ENCODE measurements around the gene PTPRCAP. TPM values are rescaled to one million over a fixed set of nuclear protein-coding genes. Genes with fewer than 3 reads are reported as not detected.

The PTPRCAP gene
- polyA plus RNA-seq, 3 donors: 2.1 to 14.3 (median 2.8) TPM

DNA sequence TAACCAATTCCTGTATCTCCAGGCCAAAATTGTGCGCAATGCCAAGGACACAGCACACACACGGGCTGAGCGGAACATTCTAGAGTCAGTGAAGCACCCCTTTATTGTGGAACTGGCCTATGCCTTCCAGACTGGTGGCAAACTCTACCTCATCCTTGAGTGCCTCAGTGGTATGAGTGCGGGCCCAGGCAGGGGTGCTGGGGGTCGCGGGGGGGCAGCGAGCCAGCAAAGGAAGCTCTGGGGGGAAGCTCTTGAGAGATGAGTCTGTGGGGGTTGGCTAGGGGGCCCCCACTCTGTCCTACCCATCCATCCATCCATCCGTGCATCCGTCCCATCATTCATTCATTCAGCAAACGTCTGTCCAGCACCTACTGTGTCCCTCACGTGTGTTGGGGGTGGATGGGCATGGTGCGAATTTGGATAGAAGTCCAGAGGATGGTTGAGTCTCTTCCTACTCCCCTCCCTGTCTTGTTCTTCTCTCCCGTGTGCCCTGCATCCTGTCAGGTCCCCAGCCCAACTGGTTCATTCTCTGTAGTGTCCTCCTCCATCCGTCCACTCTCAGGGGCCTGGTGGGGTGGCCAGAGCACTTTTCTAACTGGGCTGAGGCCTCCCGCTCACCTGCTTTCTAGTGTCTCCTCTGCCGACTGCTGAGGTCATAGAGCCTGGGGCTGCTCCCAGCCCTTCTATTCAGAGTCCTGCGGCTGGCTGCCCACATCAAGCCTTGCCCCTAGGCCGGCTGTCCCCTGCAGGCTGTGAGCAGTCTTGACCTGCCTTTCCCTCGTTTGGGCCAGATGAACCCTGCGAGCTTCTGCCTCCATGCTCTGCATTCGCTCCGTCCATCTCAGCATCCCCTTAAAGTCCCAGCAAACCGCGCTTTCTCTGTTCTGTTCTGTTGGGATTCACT is 5.9 kb downstream of the PTPRCAP start:
- WGBS (ENCODE audit: insufficient coverage): 94% methylated on average over 12 of the region's 24 CpGs
- Histone ChIP-seq H3K4me2 (replicated peaks; ENCODE audit: extremely low read depth, low read length, poor library complexity, severe bottlenecking) (no peak overlapping the region), H3K4me1 (ENCODE audit: control insufficient read depth in 1 of 2, insufficient read depth in 2 of 2, low read length in 2 of 2) (peaks cover 21 to 24% of the 10 kb centered on the region in 2 donors), H3K27ac (ENCODE audit: low read depth in 1 of 2, low read length in 2 of 2) (no peak overlapping the region), H3K79me2 (ENCODE audit: insufficient read depth, low read length) (peaks cover 16% of the 10 kb centered on the region), H2AFZ (ENCODE audit: insufficient read depth, low read depth, low read length, poor library complexity, severe bottlenecking) (no peak overlapping the region), H3K9me3 (replicated peaks in 1 of 2; ENCODE audit: control insufficient read depth in 1 of 2, insufficient read depth in 1 of 2, low read length in 2 of 2) (no peaks in the 10 kb centered on the region), H3K9ac (ENCODE audit: insufficient read depth, low read length, poor library complexity, severe bottlenecking) (no peak overlapping the region), H3K27me3 (ENCODE audit: control insufficient read depth in 2 of 2, insufficient read depth in 2 of 2, low read length in 2 of 2) (no peaks in the 10 kb centered on the region), H4K20me1 (ENCODE audit: insufficient read depth, low read length) (peaks cover 33% of the 10 kb centered on the region), H3K36me3 (replicated peaks in 1 of 2; ENCODE audit: control insufficient read depth in 1 of 2, insufficient read depth in 2 of 2, low read length in 2 of 2) (peaks cover 44 to 61% of the 10 kb centered on the region in 2 donors), H3K4me3 (replicated peaks in 1 of 3; ENCODE audit: low read depth in 2 of 3, low read length in 3 of 3) (no peak overlapping the region)
- H3K36me3 Mint-ChIP-seq: peaks cover 35 to 57% of the 10 kb centered on the region in 2 donors
- no peak overlapping the region for H3K4me3 Mint-ChIP-seq
- TF ChIP-seq, protein P1, sequence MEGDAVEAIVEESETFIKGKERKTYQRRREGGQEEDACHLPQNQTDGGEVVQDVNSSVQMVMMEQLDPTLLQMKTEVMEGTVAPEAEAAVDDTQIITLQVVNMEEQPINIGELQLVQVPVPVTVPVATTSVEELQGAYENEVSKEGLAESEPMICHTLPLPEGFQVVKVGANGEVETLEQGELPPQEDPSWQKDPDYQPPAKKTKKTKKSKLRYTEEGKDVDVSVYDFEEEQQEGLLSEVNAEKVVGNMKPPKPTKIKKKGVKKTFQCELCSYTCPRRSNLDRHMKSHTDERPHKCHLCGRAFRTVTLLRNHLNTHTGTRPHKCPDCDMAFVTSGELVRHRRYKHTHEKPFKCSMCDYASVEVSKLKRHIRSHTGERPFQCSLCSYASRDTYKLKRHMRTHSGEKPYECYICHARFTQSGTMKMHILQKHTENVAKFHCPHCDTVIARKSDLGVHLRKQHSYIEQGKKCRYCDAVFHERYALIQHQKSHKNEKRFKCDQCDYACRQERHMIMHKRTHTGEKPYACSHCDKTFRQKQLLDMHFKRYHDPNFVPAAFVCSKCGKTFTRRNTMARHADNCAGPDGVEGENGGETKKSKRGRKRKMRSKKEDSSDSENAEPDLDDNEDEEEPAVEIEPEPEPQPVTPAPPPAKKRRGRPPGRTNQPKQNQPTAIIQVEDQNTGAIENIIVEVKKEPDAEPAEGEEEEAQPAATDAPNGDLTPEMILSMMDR (IDR thresholded peaks at IDR 0.05): no peak
- DNase-seq: no peak
- H3K27me3 Mint-ChIP-seq (ENCODE audit: low read depth in 3 of 3): no peaks in the 10 kb centered on the region
- intact Hi-C loops (cut with micrococcal nuclease): no loop called here
- H3K27ac Mint-ChIP-seq: peak overlapping the region in 3 of 7 donors; percentile 60 to 77 (median 76)
- H3K9me3 Mint-ChIP-seq: peaks cover 0 to 2% (median 0%) of the 10 kb centered on the region in 7 donors
- H3K4me1 Mint-ChIP-seq: peaks cover 22% of the 10 kb centered on the region

DNA sequence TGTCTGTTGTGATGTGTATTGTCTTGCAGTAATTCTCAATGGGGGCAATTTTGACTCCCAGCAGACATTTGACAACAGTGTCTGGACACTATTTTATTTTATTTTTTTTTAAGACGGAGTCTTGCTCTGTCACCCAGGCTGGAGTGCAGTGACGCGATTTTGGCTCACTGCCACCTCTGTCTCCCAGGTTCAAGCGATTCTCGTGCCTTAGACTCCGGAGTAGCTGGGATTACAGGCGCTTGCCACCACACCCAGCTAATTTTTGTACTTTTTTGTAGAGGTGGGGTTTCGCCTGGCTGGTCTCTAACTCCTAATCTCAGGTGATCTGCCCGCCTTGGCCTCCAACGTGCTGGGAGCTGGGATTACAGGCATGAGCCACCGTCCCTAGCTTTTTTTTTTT is 7.8 kb downstream of the PTPRCAP start:
- H3K9ac ChIP-seq (ENCODE audit: insufficient read depth, low read length, poor library complexity, severe bottlenecking): no peak overlapping the region
- H3K27me3 ChIP-seq (ENCODE audit: control insufficient read depth in 2 of 2, insufficient read depth in 2 of 2, low read length in 2 of 2): no peaks in the 10 kb centered on the region
- peaks cover 16% of the 10 kb centered on the region for H3K4me1 Mint-ChIP-seq
- H3K4me2 ChIP-seq (replicated peaks; ENCODE audit: extremely low read depth, low read length, poor library complexity, severe bottlenecking): no peak overlapping the region
- H3K9me3 ChIP-seq (replicated peaks in 1 of 2; ENCODE audit: control insufficient read depth in 1 of 2, insufficient read depth in 1 of 2, low read length in 2 of 2): no peaks in the 10 kb centered on the region
- H3K4me3 ChIP-seq (replicated peaks in 1 of 3; ENCODE audit: low read depth in 2 of 3, low read length in 3 of 3): peak overlapping the region in 1 of 3 experiments; percentile 93
- no peak for DNase-seq
- no peak overlapping the region for H3K4me3 Mint-ChIP-seq
- H3K27me3 Mint-ChIP-seq (ENCODE audit: low read depth in 3 of 3): peaks cover 0 to 3% (median 0%) of the 10 kb centered on the region in 3 donors
- H3K9me3 Mint-ChIP-seq: peaks cover 0 to 2% (median 0%) of the 10 kb centered on the region in 7 donors
- H2AFZ ChIP-seq (ENCODE audit: insufficient read depth, low read depth, low read length, poor library complexity, severe bottlenecking): no peak overlapping the region
- TF ChIP-seq, protein P1 (IDR thresholded peaks at IDR 0.05): no peak
- H3K79me2 ChIP-seq (ENCODE audit: insufficient read depth, low read length): peaks cover 16% of the 10 kb centered on the region
- H3K27ac Mint-ChIP-seq: peak overlapping the region in 3 of 7 donors; percentile 10 to 20 (median 12)
- WGBS (ENCODE audit: insufficient coverage): 93% methylated on average over 3 of the region's 11 CpGs
- peaks cover 37 to 42% of the 10 kb centered on the region in 2 donors for H3K36me3 ChIP-seq (replicated peaks in 1 of 2; ENCODE audit: control insufficient read depth in 1 of 2, insufficient read depth in 2 of 2, low read length in 2 of 2)
- peaks cover 16 to 20% of the 10 kb centered on the region in 2 donors for H3K4me1 ChIP-seq (ENCODE audit: control insufficient read depth in 1 of 2, insufficient read depth in 2 of 2, low read length in 2 of 2)
- intact Hi-C loops (cut with micrococcal nuclease): loop anchor here (2.0 to 5.0 kb wide), 4 partner anchors 35 to 78 kb away; partner anchors contain the start of genes CDK2AP2 (in 1 of the 2), PITPNM1 (in 1 of the 2), RAD9A (in 1 of the 2) and TMEM134 (in 1 of the 2)
- peaks cover 14% of the 10 kb centered on the region for H4K20me1 ChIP-seq (ENCODE audit: insufficient read depth, low read length)
- H3K27ac ChIP-seq (ENCODE audit: low read depth in 1 of 2, low read length in 2 of 2): no peak overlapping the region
- peaks cover 29 to 47% of the 10 kb centered on the region in 2 donors for H3K36me3 Mint-ChIP-seq
